SK-N-SH treated with all-trans-retinoic acid at 6 μM for 48 hours (cell line): ENCODE results near the gene SEMA4D.

Experiments
- BACH2 ChIP-seq: fragments of 250-450 bp; sonication (Bioruptor Pico); IDR thresholded peaks from 2 replicates; pipeline ENCODE4 v1.9.0; 2021; ENCODE audit warnings: mild to moderate bottlenecking, borderline replicate concordance
- CSRNP3 ChIP-seq: fragments of 250-450 bp; sonication (Bioruptor Pico); IDR thresholded peaks from 2 replicates; pipeline ENCODE4 v1.5.1; 2021; ENCODE audit warnings: mild to moderate bottlenecking, moderate library complexity
- ISL1 ChIP-seq: fragments of 250-450 bp; sonication (Bioruptor Pico); IDR thresholded peaks from 2 replicates; pipeline ENCODE4 v2.1.2; 2022; ENCODE audit warnings: mild to moderate bottlenecking, moderate library complexity
- OSR1 ChIP-seq: fragments of 250-450 bp; sonication (Bioruptor Pico); IDR thresholded peaks from 2 replicates; pipeline ENCODE4 v1.8.0; 2022; ENCODE audit warnings: moderate library complexity, mild to moderate bottlenecking, inconsistent platforms
- RARB ChIP-seq: fragments of 250-450 bp; sonication (Bioruptor Pico); IDR thresholded peaks from 2 replicates; pipeline ENCODE4 v1.8.0; 2021; ENCODE audit warnings: mild to moderate bottlenecking, moderate library complexity
- TOX ChIP-seq: fragments of 250-450 bp; sonication (Bioruptor Pico); IDR thresholded peaks from 2 replicates; pipeline ENCODE4 v1.8.0; 2021; ENCODE audit warnings: mild to moderate bottlenecking, moderate library complexity, borderline replicate concordance
- ZC3H10 ChIP-seq: fragments of 250-450 bp; sonication (Bioruptor Pico); IDR thresholded peaks from 2 replicates; pipeline ENCODE4 v1.5.1; 2021; ENCODE audit warnings: mild to moderate bottlenecking, moderate library complexity
- ZFP3 ChIP-seq: fragments of 250-450 bp; sonication (Bioruptor Pico); IDR thresholded peaks from 2 replicates; pipeline ENCODE4 v1.5.0; 2020; ENCODE audit warnings: mild to moderate bottlenecking, moderate library complexity
- ZFP30 ChIP-seq: fragments of 450-650 bp; formaldehyde crosslinking; IDR thresholded peaks from 2 replicates; pipeline ENCODE4 v1.5.0; 2022; ENCODE audit warnings: mild to moderate bottlenecking, moderate library complexity

GRCh38 chr9:89377411-89377810, 120.5 kb downstream of the SEMA4D start:
- TF ChIP-seq RARB (CRISPR knock-in tag) (no peak), OSR1 (CRISPR knock-in tag) (no peak), BACH2 (no peak), ZFP30 (no peak), CSRNP3 (CRISPR knock-in tag) (no peak), TOX (CRISPR knock-in tag) (no peak), ZC3H10 (CRISPR knock-in tag) (no peak), ISL1 (CRISPR knock-in tag) (no peak), ZFP3 (CRISPR knock-in tag) (no peak)
